NB4 (cell line): Measurements from ENCODE around the gene PNP.

ENCODE experiments used
- CTCF ChIP-seq: IDR thresholded peaks from one replicate; pipeline ENCODE4 v1.5.1; 2012; ENCODE audit warnings: low read depth, low read length
- MYC ChIP-seq: IDR thresholded peaks from 2 replicates; pipeline ENCODE4 v1.6.1; 2011; ENCODE audit warnings: low read depth, low read length

- no peak for TF ChIP-seq CTCF
- TF ChIP-seq MYC, result 0 out of 2 replicates have a peak, but pooled peaks have one; percentile 45
These were observed 12.2 kb upstream of the PNP start for GRCh38 chr14:20456971-20457370.
